NCI-H524 treated with DMSO at 0.1 percent for 48 hours (cell line): ENCODE results near the gene PCDH20.
"Not testable (repeated sequence)": the region's sequence is repeated elsewhere in the genome, so short reads cannot be mapped to it uniquely, and the experiment has no call there.

Experiments used
- DNase-seq: peaks from one replicate; lab custom pipeline; 2025; lab: John Stamatoyannopoulos, UW

PCDH20 gene

DNA sequence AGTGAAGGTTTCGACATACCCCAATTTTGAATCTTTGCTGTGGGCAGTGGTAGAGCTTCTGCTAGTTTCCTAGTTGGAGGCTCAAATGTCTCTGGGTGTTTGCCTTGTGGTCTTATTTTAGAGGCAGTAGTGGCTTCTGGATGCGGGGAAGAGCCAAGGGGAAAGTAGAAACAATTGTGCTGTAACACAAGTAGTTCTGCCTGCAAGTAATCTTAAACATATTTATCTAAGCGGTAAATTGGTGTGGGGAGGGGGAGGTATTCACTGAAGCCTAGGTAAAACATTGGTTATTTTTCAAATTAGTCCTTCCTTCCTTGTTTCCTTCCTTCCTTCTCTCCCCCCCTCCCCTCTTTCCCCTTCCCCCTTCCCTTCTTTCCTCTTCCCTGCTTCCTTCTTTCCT is at the start of gene PCDH20:
TSS of gene PCDH20 (minus strand) at position 101 of the 400 bp plus-strand sequence. CDS start 691 bp downstream, outside the sequence.
- no peak for DNase-seq

DNA sequence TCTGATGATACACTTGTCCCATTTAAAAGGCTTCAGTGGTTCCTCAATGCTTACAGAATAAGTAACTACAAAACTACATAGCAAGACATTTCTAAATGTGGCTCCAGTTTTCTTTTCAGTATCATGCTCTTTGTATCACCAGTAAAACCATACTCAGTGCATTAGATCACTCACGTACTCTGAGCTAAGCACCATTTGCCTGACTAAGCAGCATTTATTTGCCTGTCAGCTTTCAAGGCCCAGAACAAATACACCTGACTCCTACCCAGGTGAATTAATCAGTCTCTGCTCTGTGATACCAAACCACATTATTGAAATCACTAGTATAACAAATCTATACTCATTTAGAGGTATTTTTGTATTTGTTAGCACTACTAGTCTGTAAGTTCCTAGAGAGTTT is 47.4 kb upstream of the PCDH20 start:
- no peak for DNase-seq

DNA sequence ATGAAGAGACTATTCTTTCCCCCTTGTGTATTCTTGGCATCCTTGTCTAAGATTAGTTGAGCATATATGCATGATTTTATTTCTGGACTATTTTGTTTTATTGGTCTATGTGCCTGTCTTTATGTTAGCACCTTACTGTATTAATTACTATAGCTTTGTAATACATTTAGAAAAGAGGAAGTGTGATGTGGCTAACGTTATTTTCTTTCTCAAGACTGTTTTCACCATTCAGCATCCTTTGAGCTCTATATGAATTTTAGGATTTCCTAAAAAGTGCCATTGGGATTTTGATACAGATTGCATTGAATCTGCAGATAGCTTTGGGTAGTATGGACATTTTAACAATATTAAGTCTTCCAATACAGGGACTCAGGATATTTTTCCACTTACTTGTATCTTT is 37.5 kb upstream of the PCDH20 start:
- DNase-seq = no peak

- DNase-seq = no peak
These were observed 16.4 kb upstream of the PCDH20 start for GRCh38 chr13:61432029-61432428.

- no peak for DNase-seq
These were observed 8.3 kb upstream of the PCDH20 start for GRCh38 chr13:61423915-61424314.

GRCh38 chr13:61417086-61417570 is 1.5 kb upstream of the PCDH20 start:
- no peak for DNase-seq

DNA sequence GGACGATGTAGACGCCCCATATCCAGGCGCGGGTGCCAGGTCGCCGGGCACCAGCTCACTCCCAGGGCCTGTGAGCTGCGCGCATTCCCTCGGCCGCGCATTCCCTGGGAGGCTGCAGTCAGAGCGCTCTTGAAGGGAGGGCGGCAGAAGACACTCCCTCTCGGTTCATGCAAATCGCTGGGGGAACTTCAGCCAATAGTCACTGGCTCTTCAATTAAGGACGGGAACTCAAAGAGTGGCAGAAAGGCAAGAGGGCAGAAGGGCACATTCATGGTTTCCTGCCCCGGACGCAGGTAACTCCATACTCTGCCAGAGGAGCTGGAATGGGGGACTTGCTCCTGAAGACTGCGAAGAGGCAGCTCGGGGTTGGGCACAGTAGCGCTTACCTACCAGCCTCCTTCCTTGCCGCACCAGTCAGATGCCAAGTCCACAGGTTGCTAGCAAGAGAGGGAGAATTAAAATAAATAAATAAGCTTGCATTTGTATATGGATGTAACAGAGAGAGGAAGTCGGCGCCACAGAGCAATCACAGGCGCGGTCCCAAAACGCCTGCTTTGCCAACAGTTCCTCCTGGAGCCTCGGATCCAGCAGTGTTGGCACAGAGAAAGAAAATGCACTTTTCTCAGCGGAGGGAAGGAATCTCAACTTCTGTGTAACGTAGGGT is 459 bp downstream of the PCDH20 start:
- DNase-seq = peak; percentile 73

DNA sequence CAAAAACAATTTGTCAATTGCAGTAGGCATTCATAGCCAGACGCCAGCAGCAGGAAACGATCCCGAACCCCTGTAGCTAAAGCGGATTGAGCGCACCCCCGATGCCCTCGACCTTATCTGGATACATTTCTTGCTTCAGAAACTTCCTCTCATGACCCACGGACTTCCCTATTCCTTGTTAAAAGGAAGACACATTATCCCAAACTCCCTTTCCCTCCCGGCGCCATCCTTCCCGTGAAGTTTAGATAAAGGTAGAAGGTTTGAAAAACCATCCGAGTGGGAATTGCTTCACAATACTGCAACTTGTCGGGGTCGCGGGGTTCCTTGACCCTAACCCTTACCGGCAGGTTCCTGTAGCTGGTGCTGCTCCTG is 977 bp downstream of the PCDH20 start:
- no peak for DNase-seq

- peak; percentile 2 for DNase-seq
These were observed 1.8 kb downstream of the PCDH20 start for GRCh38 chr13:61413572-61414535.

- DNase-seq = no peak
These were observed 4.9 kb downstream of the PCDH20 start for GRCh38 chr13:61410669-61411297.

DNA sequence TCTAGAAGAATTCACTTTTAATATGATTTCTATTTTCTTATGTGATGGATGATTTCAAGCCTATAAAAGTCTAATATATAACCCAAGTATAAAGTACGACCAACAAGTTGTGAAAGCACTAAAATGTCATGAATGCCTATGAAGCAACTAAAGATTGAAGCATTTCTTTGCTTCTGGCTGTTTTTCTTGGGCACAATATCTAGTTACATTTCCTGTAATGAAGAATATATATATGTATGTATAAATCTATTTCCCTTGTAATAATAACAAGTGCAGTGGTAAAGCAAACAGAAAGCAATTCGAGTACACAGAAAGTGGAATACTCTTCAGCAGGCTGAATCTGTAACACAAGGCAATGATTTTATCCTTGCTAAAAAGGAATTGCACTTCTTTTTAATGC is 5.4 kb downstream of the PCDH20 start:
- no peak for DNase-seq

DNA sequence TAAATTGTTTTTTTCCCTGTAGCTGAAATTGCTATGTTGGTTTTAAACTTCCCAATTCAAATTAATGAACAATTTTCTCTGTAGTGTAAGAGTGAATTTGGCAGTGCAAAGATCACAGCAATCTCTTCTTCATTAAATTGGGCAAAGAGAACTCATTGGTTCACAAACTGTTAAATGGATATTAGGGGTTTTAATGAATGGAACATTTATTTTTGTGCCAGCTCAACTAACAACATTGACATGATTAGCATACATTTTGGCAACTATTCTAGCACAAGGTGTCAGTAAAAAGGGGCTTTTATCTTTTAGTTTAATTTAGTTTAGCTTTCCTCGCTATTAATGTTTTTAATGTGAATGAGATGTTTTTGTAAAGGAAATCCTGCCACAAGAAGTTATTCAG is 7.1 kb downstream of the PCDH20 start:
- no peak for DNase-seq

- DNase-seq = no peak
These were observed 9.4 kb downstream of the PCDH20 start for GRCh38 chr13:61406275-61406674.

DNA sequence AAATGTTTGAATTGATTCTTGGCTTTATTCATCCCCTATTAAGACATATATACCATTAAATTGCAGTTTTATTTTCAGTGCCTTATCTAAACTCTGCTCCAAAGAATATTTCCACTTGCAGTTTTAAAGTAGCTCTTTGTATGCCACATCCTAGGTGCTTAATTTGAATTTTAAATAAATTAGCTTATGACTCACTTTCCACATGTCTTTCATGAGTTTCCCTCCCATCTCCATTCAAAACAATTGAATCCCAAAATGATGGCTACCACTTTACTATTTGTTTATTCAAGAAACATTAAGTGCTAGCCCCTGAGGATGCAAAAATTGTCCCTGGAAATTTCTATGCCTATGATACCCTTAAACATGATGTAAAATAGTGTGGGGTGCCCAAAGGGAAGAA is 19.5 kb downstream of the PCDH20 start:
- no peak for DNase-seq

DNA sequence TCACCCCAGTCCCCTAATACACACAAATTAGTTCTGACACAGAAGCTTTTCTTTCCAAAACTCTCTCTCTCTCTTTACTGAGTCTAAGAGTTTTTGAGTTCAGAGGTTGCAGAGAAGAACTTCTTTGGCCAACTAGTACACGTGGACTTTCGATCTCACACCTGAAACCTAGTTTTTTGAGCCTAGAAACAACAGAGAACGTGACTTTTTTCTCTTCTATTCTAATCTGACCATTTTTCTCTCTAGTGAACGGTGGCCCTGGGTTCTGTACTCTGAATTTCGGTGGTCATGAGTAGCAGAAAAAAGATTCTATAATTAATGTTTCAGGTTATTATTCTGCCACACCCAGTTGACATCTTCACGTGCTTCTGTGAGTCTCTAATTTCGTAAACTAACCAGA is 24.2 kb downstream of the PCDH20 start:
- no peak for DNase-seq

DNA sequence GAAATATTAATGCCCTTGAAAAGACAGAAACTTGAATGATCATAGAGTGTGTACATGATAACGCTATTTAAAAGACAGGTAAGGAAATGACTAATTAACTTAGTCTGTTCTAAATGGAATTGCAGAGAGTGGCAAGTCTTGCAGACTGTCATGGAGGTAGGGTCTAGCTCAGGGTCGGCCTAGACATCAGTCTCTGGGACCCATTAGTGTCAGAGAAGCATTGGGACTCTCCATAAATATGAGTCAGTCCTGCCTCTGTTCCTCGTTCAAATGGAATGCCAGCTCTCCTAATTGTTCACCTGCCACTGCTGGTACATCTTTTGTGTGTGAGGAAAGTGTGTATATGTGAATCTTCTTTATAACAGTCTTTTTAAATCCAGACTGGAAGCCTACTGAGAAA is 28.0 kb downstream of the PCDH20 start:
- no peak for DNase-seq

DNA sequence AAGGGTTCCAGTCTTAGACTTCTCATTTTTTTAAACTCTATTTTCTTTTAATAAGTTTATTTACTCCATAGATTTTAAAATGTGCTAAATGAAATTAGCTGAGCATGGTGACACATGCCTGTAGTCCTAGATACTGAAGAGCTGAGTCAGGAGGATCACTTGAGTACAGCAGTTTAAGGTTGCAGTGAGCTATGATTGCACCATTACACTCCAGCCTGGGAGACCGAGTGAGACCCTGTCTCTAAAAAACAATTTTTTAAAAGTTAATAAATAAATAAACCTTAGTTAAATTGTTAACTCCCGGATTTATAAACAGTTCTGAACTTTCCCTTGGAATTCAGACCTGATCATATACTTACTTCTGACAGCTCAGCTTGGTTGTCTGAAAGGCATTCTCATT is 32.5 kb downstream of the PCDH20 start:
- DNase-seq = no peak

GRCh38 chr13:61370520-61370919 is 45.1 kb downstream of the PCDH20 start:
- DNase-seq = no peak

GRCh38 chr13:61364690-61365089 is 51.0 kb downstream of the PCDH20 start:
- not testable (repeated sequence) for DNase-seq

DNA sequence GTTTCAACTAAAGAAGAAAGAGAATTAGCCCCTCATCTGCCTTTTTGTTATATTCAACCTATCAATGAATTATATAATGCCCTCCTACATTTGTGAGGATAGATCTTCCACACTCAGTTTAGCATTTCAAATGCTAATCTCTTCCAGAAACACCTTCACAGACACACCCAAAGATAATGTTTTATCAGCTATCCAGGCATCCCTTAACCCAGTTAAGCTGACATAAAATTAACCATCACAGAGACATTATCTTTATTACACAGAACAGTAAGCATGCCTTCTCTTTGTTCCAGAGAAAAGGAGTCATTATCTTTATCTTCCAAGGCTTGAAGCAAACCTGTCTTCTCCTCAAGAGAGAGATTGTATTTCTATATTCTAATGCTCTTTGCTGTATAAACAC is 53.1 kb downstream of the PCDH20 start:
- no peak for DNase-seq
